Ishikawa (cell line): ENCODE measurements around the gene SHB.

Source experiments
- CEBPB ChIP-seq: IDR thresholded peaks from 2 replicates; pipeline ENCODE4 v1.6.1; 2012
- CREB1 ChIP-seq: IDR thresholded peaks from 2 replicates; pipeline ENCODE4 v1.6.1; 2012; ENCODE audit warnings: low read depth
- EGR1 ChIP-seq: IDR thresholded peaks from 2 replicates; pipeline ENCODE4 v1.6.1; 2012
- EP300 ChIP-seq: IDR thresholded peaks from 2 replicates; pipeline ENCODE4 v1.6.1; 2012; ENCODE audit warnings: borderline replicate concordance
- FOXM1 ChIP-seq: IDR thresholded peaks from 2 replicates; pipeline ENCODE4 v1.6.1; 2012; ENCODE audit warnings: low read depth, borderline replicate concordance
- RAD21 ChIP-seq: IDR thresholded peaks from 2 replicates; pipeline ENCODE4 v1.6.1; 2012; ENCODE audit warnings: low read depth
- REST ChIP-seq: IDR thresholded peaks from 2 replicates; pipeline ENCODE4 v1.6.1; 2012; ENCODE audit warnings: low read depth, mild to moderate bottlenecking
- YY1 ChIP-seq: IDR thresholded peaks from 2 replicates; pipeline ENCODE4 v1.6.1; 2012; ENCODE audit warnings: low read depth
- TF ChIP-seq, protein P1 (sequence below): IDR thresholded peaks from 2 replicates; pipeline ENCODE4 v1.6.1; 2012

- TF ChIP-seq, protein P1, sequence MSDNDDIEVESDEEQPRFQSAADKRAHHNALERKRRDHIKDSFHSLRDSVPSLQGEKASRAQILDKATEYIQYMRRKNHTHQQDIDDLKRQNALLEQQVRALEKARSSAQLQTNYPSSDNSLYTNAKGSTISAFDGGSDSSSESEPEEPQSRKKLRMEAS: no peak
- TF ChIP-seq FOXM1: no peak
- no peak for TF ChIP-seq YY1
- TF ChIP-seq REST: no peak
- no peak for TF ChIP-seq CREB1
- no peak for TF ChIP-seq CEBPB
- TF ChIP-seq RAD21: no peak
- no peak for TF ChIP-seq EP300
- TF ChIP-seq EGR1: no peak
Measured at GRCh38 chr9:37968228-37968701, 100.8 kb downstream of the SHB start.
